GM23338 (cell line): Measurements from ENCODE around the gene LEP. TPM values are rescaled to one million over a fixed set of nuclear protein-coding genes. Genes with fewer than 3 reads are reported as not detected.

Experiments used
- ATAC-seq: fragments of 200-7000 bp; cut with Tn5 transposase; 3 replicates; pipeline ENCODE4 v1.9.1; 2020
- DNase-seq: peaks from one replicate; pipeline ENCODE4 v3.0.0-alpha.2; 2015; ENCODE audit warnings: low spot score
- H2AFZ ChIP-seq: fragments of 200-600 bp; sonication (generic); 2 replicates; pipeline ENCODE4 v1.8.0; 2016; ENCODE audit warnings: antibody characterized with exemption, mild to moderate bottlenecking, moderate library complexity
- H3F3A ChIP-seq: fragments of 200-600 bp; sonication (generic); replicated peaks from 2 replicates; pipeline ENCODE4 v1.8.0; 2017; ENCODE audit warnings: antibody characterized with exemption, mixed run types, low read depth
- H3K27ac ChIP-seq: fragments of 200-600 bp; sonication (generic); 2 replicates; pipeline ENCODE4 v1.6.1; 2016; ENCODE audit warnings: low read depth
- H3K27me3 ChIP-seq: fragments of 200-600 bp; sonication (generic); 2 replicates; pipeline ENCODE4 v1.8.0; 2016; ENCODE audit warnings: mild to moderate bottlenecking, mixed run types, moderate library complexity; ENCODE audit not compliant: insufficient read depth
- H3K36me3 ChIP-seq: fragments of 200-600 bp; sonication (generic); 2 replicates; pipeline ENCODE4 v1.8.0; 2016; ENCODE audit warnings: mild to moderate bottlenecking; ENCODE audit not compliant: insufficient read depth
- H3K4me1 ChIP-seq: fragments of 200-600 bp; sonication (generic); 2 replicates; pipeline ENCODE4 v1.8.0; 2016; ENCODE audit warnings: mild to moderate bottlenecking, moderate library complexity; ENCODE audit not compliant: insufficient read depth
- H3K4me2 ChIP-seq: fragments of 200-600 bp; sonication (generic); 2 replicates; pipeline ENCODE4 v1.7.1; 2017; ENCODE audit warnings: mixed run types
- H3K4me3 ChIP-seq: fragments of 200-600 bp; sonication (generic); 2 replicates; pipeline ENCODE4 v1.6.1; 2016; ENCODE audit warnings: mixed run types
- H3K79me2 ChIP-seq: fragments of 200-600 bp; sonication (generic); replicated peaks from 2 replicates; pipeline ENCODE4 v1.8.0; 2017; ENCODE audit warnings: mild to moderate bottlenecking; ENCODE audit not compliant: insufficient read depth
- H3K9me2 ChIP-seq: fragments of 200-600 bp; sonication (generic); 2 replicates; pipeline ENCODE4 v1.8.0; 2017; ENCODE audit not compliant: insufficient read depth
- H4K20me1 ChIP-seq: fragments of 200-600 bp; sonication (generic); replicated peaks from 2 replicates; pipeline ENCODE4 v1.8.0; 2017; ENCODE audit warnings: mild to moderate bottlenecking; ENCODE audit not compliant: insufficient read depth
- H3K27ac Mint-ChIP-seq: 2 replicates; pipeline ENCODE4 v1.8.0; 2020; ENCODE audit warnings: inconsistent platforms, mild to moderate bottlenecking, moderate library complexity, mixed read lengths
- H3K27me3 Mint-ChIP-seq: 3 replicates; pipeline ENCODE4 v1.8.0; 2022; ENCODE audit warnings: low read depth, mild to moderate bottlenecking, moderate library complexity, mixed read lengths, inconsistent platforms; ENCODE audit not compliant: insufficient read depth, poor library complexity
- H3K36me3 Mint-ChIP-seq: 3 replicates; pipeline ENCODE4 v1.8.0; 2021; ENCODE audit warnings: low read depth, mild to moderate bottlenecking, inconsistent platforms, moderate library complexity, mixed read lengths
- H3K4me1 Mint-ChIP-seq: 3 replicates; pipeline ENCODE4 v1.8.0; 2020; ENCODE audit warnings: mild to moderate bottlenecking, inconsistent platforms, mixed read lengths
- H3K4me3 Mint-ChIP-seq: 3 replicates; pipeline ENCODE4 v1.8.0; 2021; ENCODE audit warnings: moderate library complexity, mild to moderate bottlenecking, inconsistent platforms, mixed read lengths
- H3K9me3 Mint-ChIP-seq: 3 replicates; pipeline ENCODE4 v1.8.0; 2020; ENCODE audit warnings: moderate library complexity, mild to moderate bottlenecking, inconsistent platforms, mixed read lengths
- CREB1 ChIP-seq: fragments of 250-450 bp; sonication (Bioruptor Pico); IDR thresholded peaks from 2 replicates; pipeline ENCODE4 v1.5.0; 2020; ENCODE audit warnings: low read depth, mild to moderate bottlenecking, moderate library complexity
- EZH2 ChIP-seq: fragments of 200-600 bp; sonication (generic); IDR thresholded peaks from one replicate; pipeline ENCODE4 v1.8.0; 2017; ENCODE audit warnings: antibody characterized with exemption, mild to moderate bottlenecking, low read depth; ENCODE audit not compliant: unreplicated experiment
- EZH2phosphoT487 ChIP-seq: fragments of 200-600 bp; sonication (generic); IDR thresholded peaks from one replicate; pipeline ENCODE4 v1.8.1; 2018; ENCODE audit warnings: antibody characterized with exemption; ENCODE audit not compliant: unreplicated experiment
- JUNB ChIP-seq: IDR thresholded peaks from one replicate; pipeline ENCODE4 v1.6.1; 2016; ENCODE audit warnings: antibody characterized with exemption; ENCODE audit not compliant: unreplicated experiment
- NANOG ChIP-seq: IDR thresholded peaks from 2 replicates; pipeline ENCODE4 v1.6.1; 2016; ENCODE audit warnings: antibody characterized with exemption, borderline replicate concordance
- STAT1 ChIP-seq: IDR thresholded peaks from one replicate; pipeline ENCODE4 v1.6.1; 2016; ENCODE audit warnings: antibody characterized with exemption; ENCODE audit not compliant: unreplicated experiment
- ZNF114 ChIP-seq: fragments of 250-450 bp; sonication (Bioruptor Pico); IDR thresholded peaks from 2 replicates; pipeline ENCODE4 v1.5.0; 2020; ENCODE audit warnings: mild to moderate bottlenecking, moderate library complexity
- ZNF331 ChIP-seq: fragments of 250-450 bp; sonication (Bioruptor Pico); IDR thresholded peaks from 2 replicates; pipeline ENCODE4 v1.5.0; 2020; ENCODE audit warnings: low read depth, mild to moderate bottlenecking, moderate library complexity
- polyA plus RNA-seq: library from polyadenylated mRNA; unstranded; fragments of >200 nt; fragmentation: Nextera tagmentation; extraction: Ambion mirVana; gene quantifications from 2 replicates; pipeline ENCODE4 v1.2.1, GENCODE V29; 2016
- total RNA-seq: library from RNA; depleted of rRNA; stranded (reverse); fragments of >200 nt; shearing (Covaris generic); gene quantifications from 2 replicates; pipeline ENCODE4 v1.2.3, GENCODE V29; 2014
- TF ChIP-seq, protein P1 (sequence below): IDR thresholded peaks from 2 replicates; pipeline ENCODE4 v1.6.1; 2016; ENCODE audit warnings: antibody characterized with exemption
- TF ChIP-seq, protein P2 (sequence below), 2 experiments: fragments of 200-600 bp in 1 of 2; sonication (generic) in 1 of 2; conservative IDR thresholded peaks; 2 replicates each; pipeline versions ENCODE4 v1.5.1 to v1.6.1; 2016 to 2017; ENCODE audit warnings: antibody characterized with exemption in 2 of 2, low read depth in 2 of 2, mild to moderate bottlenecking in 2 of 2, moderate library complexity in 1 of 2

The LEP gene
- total and polyA plus RNA-seq, 2 experiments from 2014 or later: not detected

DNA sequence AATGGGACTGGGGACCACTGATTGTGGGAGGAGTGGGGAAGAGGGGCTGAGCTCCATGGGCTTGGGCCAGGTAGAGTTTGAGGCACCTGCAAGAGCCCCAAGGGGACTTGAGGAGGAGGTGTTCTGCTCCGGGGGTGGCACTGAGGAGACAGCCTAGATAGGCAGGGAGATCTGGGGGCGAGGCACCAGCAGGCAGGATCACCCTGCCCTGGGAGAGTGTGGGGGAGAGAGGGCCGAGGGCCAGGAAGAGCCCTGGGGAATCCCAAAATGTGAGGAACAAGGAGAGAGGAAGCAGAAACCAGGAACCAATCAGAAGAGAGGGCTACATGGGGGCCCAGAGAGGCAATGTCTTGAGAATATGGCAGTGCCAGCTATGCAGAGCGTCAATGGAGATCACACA lies 34.6 kb downstream of the LEP start:
- H3K36me3 Mint-ChIP-seq: peaks cover 12% of the 10 kb centered on the region; the same call in 2 of the 3 replicates
- Histone ChIP-seq H3K4me3 (no peak overlapping the region), H3K4me1 (peaks cover 28% of the 10 kb centered on the region), H4K20me1 (no peaks in the 10 kb centered on the region), H3K27ac (no peak overlapping the region), H3K36me3 (0 out of 2 replicates have a peak, but pooled peaks cover 7% of the 10 kb centered on the region), H3K4me2 (no peak overlapping the region), H2AFZ (no peak overlapping the region), H3K27me3 (peaks cover 18% of the 10 kb centered on the region), H3K79me2 (no peaks in the 10 kb centered on the region), H3K9me2 (no peaks in the 10 kb centered on the region), H3F3A (0 out of 2 replicates have a peak, but pooled peaks cover 10% of the 10 kb centered on the region)
- TF ChIP-seq ZNF331 (CRISPR knock-in tag) (no peak), EZH2 (no peak), NANOG (no peak), EZH2phosphoT487 (no peak), ZNF114 (no peak)
- TF ChIP-seq, protein P1, sequence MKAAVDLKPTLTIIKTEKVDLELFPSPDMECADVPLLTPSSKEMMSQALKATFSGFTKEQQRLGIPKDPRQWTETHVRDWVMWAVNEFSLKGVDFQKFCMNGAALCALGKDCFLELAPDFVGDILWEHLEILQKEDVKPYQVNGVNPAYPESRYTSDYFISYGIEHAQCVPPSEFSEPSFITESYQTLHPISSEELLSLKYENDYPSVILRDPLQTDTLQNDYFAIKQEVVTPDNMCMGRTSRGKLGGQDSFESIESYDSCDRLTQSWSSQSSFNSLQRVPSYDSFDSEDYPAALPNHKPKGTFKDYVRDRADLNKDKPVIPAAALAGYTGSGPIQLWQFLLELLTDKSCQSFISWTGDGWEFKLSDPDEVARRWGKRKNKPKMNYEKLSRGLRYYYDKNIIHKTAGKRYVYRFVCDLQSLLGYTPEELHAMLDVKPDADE: no peak
- no peak overlapping the region for H3K4me3 Mint-ChIP-seq
- H3K9me3 Mint-ChIP-seq: peaks cover 17% of the 10 kb centered on the region
- DNase-seq (no peak), ATAC-seq (no peak)
- H3K27ac Mint-ChIP-seq: no peak overlapping the region
- H3K27me3 Mint-ChIP-seq: peaks cover 12% of the 10 kb centered on the region
- peaks cover 27% of the 10 kb centered on the region for H3K4me1 Mint-ChIP-seq

DNA sequence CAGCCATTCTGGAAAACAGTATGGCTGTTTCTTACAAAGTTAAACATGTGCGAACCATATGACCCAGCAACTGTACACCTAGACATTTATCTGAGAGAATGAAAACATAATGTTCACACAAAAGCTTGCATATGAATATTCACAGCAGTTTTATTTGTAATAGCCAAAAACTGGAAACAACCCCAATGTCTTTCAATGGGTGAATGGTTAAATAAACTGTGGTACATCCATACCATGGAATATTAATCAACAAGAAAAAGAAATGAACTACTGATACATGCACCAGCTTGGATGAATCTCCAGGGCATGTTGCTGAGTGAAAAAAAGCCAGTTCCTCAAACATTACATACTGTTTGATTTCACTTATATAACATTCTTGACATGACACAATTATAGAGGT lies 37.3 kb downstream of the LEP start:
- ATAC-seq (no peak), DNase-seq (no peak)
- H3K4me3 Mint-ChIP-seq: no peak overlapping the region
- Histone ChIP-seq H3K27ac (no peak overlapping the region), H3K4me3 (no peak overlapping the region), H3K4me1 (peaks cover 4% of the 10 kb centered on the region; the same call in 1 of the 2 replicates), H2AFZ (no peak overlapping the region), H3K4me2 (no peak overlapping the region), H3K36me3 (0 out of 2 replicates have a peak, but pooled peaks cover 7% of the 10 kb centered on the region), H3K27me3 (no peaks in the 10 kb centered on the region), H3K79me2 (no peaks in the 10 kb centered on the region), H3F3A (0 out of 2 replicates have a peak, but pooled peaks cover 5% of the 10 kb centered on the region), H4K20me1 (no peaks in the 10 kb centered on the region), H3K9me2 (no peaks in the 10 kb centered on the region)
- H3K27ac Mint-ChIP-seq: no peak overlapping the region
- H3K4me1 Mint-ChIP-seq: peaks cover 20% of the 10 kb centered on the region
- no peak for TF ChIP-seq ZNF331 (CRISPR knock-in tag)
- H3K36me3 Mint-ChIP-seq: peaks cover 14% of the 10 kb centered on the region; the same call in 2 of the 3 replicates
- peaks cover 14% of the 10 kb centered on the region for H3K27me3 Mint-ChIP-seq
- peaks cover 22% of the 10 kb centered on the region for H3K9me3 Mint-ChIP-seq

DNA sequence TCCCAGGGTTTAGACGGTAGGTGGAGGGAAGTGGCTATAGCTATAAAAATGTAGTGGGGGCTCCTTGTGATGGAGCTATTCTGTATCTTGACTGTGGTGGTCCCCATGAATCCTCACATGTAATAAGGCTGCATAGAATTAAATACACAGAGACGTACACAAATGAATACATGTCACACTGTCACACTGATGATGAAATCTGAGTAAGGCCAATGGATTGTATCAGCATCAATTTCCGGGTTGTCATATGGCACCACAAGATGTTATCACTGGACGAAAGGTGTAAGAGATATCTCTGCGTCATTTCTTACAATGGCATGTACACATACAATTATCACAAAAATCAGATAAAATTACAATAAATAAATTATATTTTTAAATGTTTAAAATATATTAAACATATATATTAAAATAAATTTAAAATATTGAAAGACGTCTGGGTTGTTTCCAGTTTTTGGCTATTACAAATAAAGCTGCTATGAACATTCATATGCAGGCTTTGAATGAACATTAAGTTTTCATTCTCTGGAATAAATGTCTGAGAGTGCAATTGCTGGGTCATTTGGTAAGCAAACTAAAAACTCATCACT lies 38.1 kb downstream of the LEP start:
- Histone ChIP-seq H3K36me3 (0 out of 2 replicates have a peak, but pooled peaks cover 7% of the 10 kb centered on the region), H3K27me3 (no peaks in the 10 kb centered on the region), H2AFZ (no peak overlapping the region), H3K27ac (no peak overlapping the region), H3K4me1 (no peaks in the 10 kb centered on the region), H3K4me3 (no peak overlapping the region), H3K79me2 (no peaks in the 10 kb centered on the region), H3F3A (no peaks in the 10 kb centered on the region), H3K9me2 (no peaks in the 10 kb centered on the region), H3K4me2 (no peak overlapping the region), H4K20me1 (no peaks in the 10 kb centered on the region)
- peaks cover 8% of the 10 kb centered on the region for H3K27me3 Mint-ChIP-seq
- ATAC-seq: no peak
- no peak for DNase-seq
- no peak overlapping the region for H3K4me3 Mint-ChIP-seq
- peaks cover 22% of the 10 kb centered on the region for H3K9me3 Mint-ChIP-seq
- H3K36me3 Mint-ChIP-seq: peaks cover 14% of the 10 kb centered on the region; the same call in 2 of the 3 replicates
- no peak overlapping the region for H3K27ac Mint-ChIP-seq
- H3K4me1 Mint-ChIP-seq: peaks cover 15% of the 10 kb centered on the region
- TF ChIP-seq STAT1 (no peak), CREB1 (CRISPR knock-in tag) (no peak), JUNB (no peak)
- TF ChIP-seq, protein P2, sequence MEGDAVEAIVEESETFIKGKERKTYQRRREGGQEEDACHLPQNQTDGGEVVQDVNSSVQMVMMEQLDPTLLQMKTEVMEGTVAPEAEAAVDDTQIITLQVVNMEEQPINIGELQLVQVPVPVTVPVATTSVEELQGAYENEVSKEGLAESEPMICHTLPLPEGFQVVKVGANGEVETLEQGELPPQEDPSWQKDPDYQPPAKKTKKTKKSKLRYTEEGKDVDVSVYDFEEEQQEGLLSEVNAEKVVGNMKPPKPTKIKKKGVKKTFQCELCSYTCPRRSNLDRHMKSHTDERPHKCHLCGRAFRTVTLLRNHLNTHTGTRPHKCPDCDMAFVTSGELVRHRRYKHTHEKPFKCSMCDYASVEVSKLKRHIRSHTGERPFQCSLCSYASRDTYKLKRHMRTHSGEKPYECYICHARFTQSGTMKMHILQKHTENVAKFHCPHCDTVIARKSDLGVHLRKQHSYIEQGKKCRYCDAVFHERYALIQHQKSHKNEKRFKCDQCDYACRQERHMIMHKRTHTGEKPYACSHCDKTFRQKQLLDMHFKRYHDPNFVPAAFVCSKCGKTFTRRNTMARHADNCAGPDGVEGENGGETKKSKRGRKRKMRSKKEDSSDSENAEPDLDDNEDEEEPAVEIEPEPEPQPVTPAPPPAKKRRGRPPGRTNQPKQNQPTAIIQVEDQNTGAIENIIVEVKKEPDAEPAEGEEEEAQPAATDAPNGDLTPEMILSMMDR (conservative IDR thresholded peaks at IDR 0.05; ENCODE audit: low read depth in 2 of 2): no peak
